ENCODE measurements around the gene SLC25A33. TPM values are rescaled to one million over a fixed set of nuclear protein-coding genes. Genes with fewer than 3 reads are reported as not detected.

SLC25A33 gene
- polyA plus RNA-seq, 1 experiment, result 4.1 TPM

GRCh38 chr1:9538669-9539164, 548 bp upstream of the SLC25A33 start:
- POLR2A ChIA-PET, result interaction anchor here (0.6 to 1.5 kb wide), 4 partner anchors 12 to 249 kb away, joined by 4 to 8 read pairs (median 6); no protein-coding TSS in a partner anchor
- no peaks in the 10 kb centered on the region for H3K27me3 ChIP-seq (ENCODE audit: control insufficient read depth, insufficient read depth, low read length)
- TF ChIP-seq CTCF (IDR thresholded peaks at IDR 0.05; ENCODE audit: low read depth, low read length), result no peak
- CTCF ChIA-PET, result no interaction called here
- no peak overlapping the region for H3K4me3 ChIP-seq (ENCODE audit: low read depth, low read length)
- H3K9me3 ChIP-seq (ENCODE audit: control insufficient read depth, insufficient read depth, low read length), result no peaks in the 10 kb centered on the region; the same call in 1 of the 2 replicates
- peak overlapping the region; percentile 39 for H3K27ac ChIP-seq (ENCODE audit: low read depth, low read length)
- no peak for DNase-seq (ENCODE audit: low read depth, low spot score)

- ChIA-PET POLR2A (interaction anchor here (1.1 to 1.5 kb wide), 3 partner anchors 11 to 251 kb away, joined by 5 to 8 read pairs (median 6); no protein-coding TSS in a partner anchor), CTCF (interaction anchor here (0.6 kb wide), 1 partner anchor 398 kb away, joined by 3 read pairs; no protein-coding TSS in a partner anchor)
- DNase-seq (ENCODE audit: low read depth, low spot score), result no peak
- Histone ChIP-seq H3K9me3 (ENCODE audit: control insufficient read depth, insufficient read depth, low read length) (no peaks in the 10 kb centered on the region; the same call in 1 of the 2 replicates), H3K27ac (ENCODE audit: low read depth, low read length) (peak overlapping the region; percentile 61), H3K27me3 (ENCODE audit: control insufficient read depth, insufficient read depth, low read length) (no peaks in the 10 kb centered on the region), H3K4me3 (ENCODE audit: low read depth, low read length) (peak overlapping the region; percentile 82)
- TF ChIP-seq CTCF (IDR thresholded peaks at IDR 0.05; ENCODE audit: low read depth, low read length), result no peak
Observed at GRCh38 chr1:9539829-9540550, 725 bp downstream of the SLC25A33 start.

GRCh38 chr1:9542430-9542829, 3.2 kb downstream of the SLC25A33 start:
- no peak for TF ChIP-seq CTCF (IDR thresholded peaks at IDR 0.05; ENCODE audit: low read depth, low read length)
- no peak overlapping the region for H3K4me3 ChIP-seq (ENCODE audit: low read depth, low read length)
- no peaks in the 10 kb centered on the region; the same call in 1 of the 2 replicates for H3K9me3 ChIP-seq (ENCODE audit: control insufficient read depth, insufficient read depth, low read length)
- DNase-seq (ENCODE audit: low read depth, low spot score), result no peak
- ChIA-PET CTCF (interaction anchor here (0.7 to 0.9 kb wide), 2 partner anchors 84 to 88 kb away, joined by 3 read pairs; no protein-coding TSS in a partner anchor), POLR2A (no interaction called here)
- no peak overlapping the region for H3K27ac ChIP-seq (ENCODE audit: low read depth, low read length)
- H3K27me3 ChIP-seq (ENCODE audit: control insufficient read depth, insufficient read depth, low read length), result no peaks in the 10 kb centered on the region

GRCh38 chr1:9544926-9545325, 5.7 kb downstream of the SLC25A33 start:
- ChIA-PET POLR2A (no interaction called here), CTCF (no interaction called here)
- no peak for DNase-seq (ENCODE audit: low read depth, low spot score)
- no peak for TF ChIP-seq CTCF (IDR thresholded peaks at IDR 0.05; ENCODE audit: low read depth, low read length)
- Histone ChIP-seq H3K9me3 (ENCODE audit: control insufficient read depth, insufficient read depth, low read length) (no peaks in the 10 kb centered on the region), H3K27ac (ENCODE audit: low read depth, low read length) (no peak overlapping the region), H3K27me3 (ENCODE audit: control insufficient read depth, insufficient read depth, low read length) (no peaks in the 10 kb centered on the region), H3K4me3 (ENCODE audit: low read depth, low read length) (no peak overlapping the region)

- ChIA-PET CTCF (no interaction called here), POLR2A (interaction anchor here (2.1 kb wide), 1 partner anchor 11 kb away, joined by 5 read pairs; the partner anchor contains the start of gene SLC25A33)
- no peak for TF ChIP-seq CTCF (IDR thresholded peaks at IDR 0.05; ENCODE audit: low read depth, low read length)
- no peak for DNase-seq (ENCODE audit: low read depth, low spot score)
- Histone ChIP-seq H3K9me3 (ENCODE audit: control insufficient read depth, insufficient read depth, low read length) (no peaks in the 10 kb centered on the region), H3K4me3 (ENCODE audit: low read depth, low read length) (no peak overlapping the region), H3K27me3 (ENCODE audit: control insufficient read depth, insufficient read depth, low read length) (no peaks in the 10 kb centered on the region), H3K27ac (ENCODE audit: low read depth, low read length) (no peak overlapping the region)
Observed at GRCh38 chr1:9549955-9550546, 10.8 kb downstream of the SLC25A33 start.
